Uterus (tissue), 2 donors: ENCODE results near the gene C11orf86.

Experiments
- POLR2A ChIP-seq, 2 donors: fragments of 450-650 bp; IDR thresholded peaks; one replicate each; pipeline ENCODE4 v1.6.1; 2016; ENCODE audit warnings: antibody characterized with exemption in 2 of 2, mild to moderate bottlenecking in 1 of 2, moderate library complexity in 1 of 2
- TF ChIP-seq, protein P1 (sequence below), 4 experiments: fragments of 200-600 bp in 2 of 4; fragments of 450-650 bp in 2 of 4; sonication (generic) in 2 of 4; IDR thresholded peaks; one replicate each; pipeline ENCODE4 v1.5.1; 2016 to 2019; ENCODE audit warnings: antibody characterized with exemption in 4 of 4, mild to moderate bottlenecking in 2 of 4, moderate library complexity in 1 of 4

DNA sequence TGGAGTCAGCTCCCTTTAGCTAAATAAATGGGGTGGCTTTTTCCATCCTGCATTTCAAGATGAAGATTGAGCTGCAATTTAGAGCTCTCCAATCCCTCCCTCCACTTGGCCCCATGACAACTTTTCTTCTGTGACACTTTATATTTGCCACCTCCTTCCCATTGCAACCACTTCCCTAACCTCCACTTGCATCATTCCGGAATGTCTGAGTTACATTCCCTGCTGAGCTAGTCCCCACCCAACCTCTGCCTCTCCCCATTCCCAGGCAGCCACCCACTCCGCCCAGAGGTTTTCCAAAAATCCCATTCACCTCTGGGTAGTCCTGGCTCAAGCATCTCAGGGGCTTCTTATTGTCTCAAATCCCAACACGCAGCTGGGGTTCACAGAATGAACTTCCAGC, 41.6 kb upstream of the C11orf86 start:
- TF ChIP-seq, protein P1, sequence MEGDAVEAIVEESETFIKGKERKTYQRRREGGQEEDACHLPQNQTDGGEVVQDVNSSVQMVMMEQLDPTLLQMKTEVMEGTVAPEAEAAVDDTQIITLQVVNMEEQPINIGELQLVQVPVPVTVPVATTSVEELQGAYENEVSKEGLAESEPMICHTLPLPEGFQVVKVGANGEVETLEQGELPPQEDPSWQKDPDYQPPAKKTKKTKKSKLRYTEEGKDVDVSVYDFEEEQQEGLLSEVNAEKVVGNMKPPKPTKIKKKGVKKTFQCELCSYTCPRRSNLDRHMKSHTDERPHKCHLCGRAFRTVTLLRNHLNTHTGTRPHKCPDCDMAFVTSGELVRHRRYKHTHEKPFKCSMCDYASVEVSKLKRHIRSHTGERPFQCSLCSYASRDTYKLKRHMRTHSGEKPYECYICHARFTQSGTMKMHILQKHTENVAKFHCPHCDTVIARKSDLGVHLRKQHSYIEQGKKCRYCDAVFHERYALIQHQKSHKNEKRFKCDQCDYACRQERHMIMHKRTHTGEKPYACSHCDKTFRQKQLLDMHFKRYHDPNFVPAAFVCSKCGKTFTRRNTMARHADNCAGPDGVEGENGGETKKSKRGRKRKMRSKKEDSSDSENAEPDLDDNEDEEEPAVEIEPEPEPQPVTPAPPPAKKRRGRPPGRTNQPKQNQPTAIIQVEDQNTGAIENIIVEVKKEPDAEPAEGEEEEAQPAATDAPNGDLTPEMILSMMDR (IDR thresholded peaks at IDR 0.05): no peak
- TF ChIP-seq POLR2A (IDR thresholded peaks at IDR 0.05): no peak
